ENCODE data around the gene TMEM161B.

TMEM161B gene

GRCh38 chr5:88172847-88173758, 95.5 kb downstream of the TMEM161B start:
- no peaks in the 10 kb centered on the region for H3K27me3 ChIP-seq (ENCODE audit: control insufficient read depth in 3 of 3, insufficient read depth in 3 of 3, low read depth in 1 of 3, low read length in 3 of 3)
- H3K18ac ChIP-seq (ENCODE audit: low read length) = peak overlapping the region; percentile 88
- DNase-seq (ENCODE audit: low spot score) = peak; percentile 6
- no peak overlapping the region for H2BK12ac ChIP-seq (ENCODE audit: low read length)
- H2AK5ac ChIP-seq (ENCODE audit: low read depth, low read length) = no peak overlapping the region
- no peak overlapping the region for H3K4ac ChIP-seq (ENCODE audit: low read length)
- peaks cover 8 to 9% of the 10 kb centered on the region in 2 donors for H3K4me1 ChIP-seq (ENCODE audit: control insufficient read depth in 2 of 2, insufficient read depth in 1 of 2, low read depth in 1 of 2, low read length in 2 of 2)
- peak overlapping the region; percentile 29 for H2BK5ac ChIP-seq (ENCODE audit: low read length)
- H3K23ac ChIP-seq (ENCODE audit: low read depth, low read length, poor library complexity) = no peak overlapping the region
- H2BK15ac ChIP-seq (ENCODE audit: low read length) = peak overlapping the region; percentile 54
- no peak overlapping the region for H3K14ac ChIP-seq (ENCODE audit: low read length)
- H3K79me1 ChIP-seq (ENCODE audit: low read depth, low read length) = no peaks in the 10 kb centered on the region
- no peak overlapping the region for H4K91ac ChIP-seq (ENCODE audit: low read depth, low read length, poor library complexity)
- H3K4me3 ChIP-seq (ENCODE audit: low read length in 2 of 2) = peak overlapping the region in 1 of 2 donors; percentile 17
- peak overlapping the region; percentile 87 for H2BK120ac ChIP-seq (ENCODE audit: low read depth, low read length)
- no peak overlapping the region for H3K9ac ChIP-seq (ENCODE audit: low read depth, low read length, poor library complexity)
- H3K4me2 ChIP-seq (ENCODE audit: insufficient read depth, low read length, poor library complexity, severe bottlenecking) = peak overlapping the region; percentile 14
- H3K27ac ChIP-seq (replicated peaks; ENCODE audit: low read length) = no peak overlapping the region
- H4K8ac ChIP-seq (ENCODE audit: low read depth, low read length) = no peak overlapping the region
- H2AFZ ChIP-seq (ENCODE audit: low read length) = peak overlapping the region; percentile 99
- H3K36me3 ChIP-seq (replicated peaks in 1 of 2; ENCODE audit: control insufficient read depth in 2 of 2, insufficient read depth in 2 of 2, low read length in 2 of 2) = no peaks in the 10 kb centered on the region
- no CpG with 5 or more reads among the region's 14 CpGs for WGBS, 2 donors (ENCODE audit: extremely low coverage in 2 of 2, insufficient read length in 2 of 2, insufficient replicate concordance in 1 of 2)
- peaks cover 1 to 4% of the 10 kb centered on the region in 2 donors for H3K9me3 ChIP-seq (replicated peaks in 1 of 2; ENCODE audit: control insufficient read depth in 2 of 2, insufficient read depth in 1 of 2, low read depth in 1 of 2, low read length in 2 of 2)

- Histone ChIP-seq H4K91ac (ENCODE audit: low read depth, low read length, poor library complexity) (no peak overlapping the region), H3K79me1 (ENCODE audit: low read depth, low read length) (no peaks in the 10 kb centered on the region), H3K9me3 (replicated peaks in 1 of 2; ENCODE audit: control insufficient read depth in 2 of 2, insufficient read depth in 1 of 2, low read depth in 1 of 2, low read length in 2 of 2) (no peaks in the 10 kb centered on the region), H2BK12ac (ENCODE audit: low read length) (no peak overlapping the region), H3K18ac (ENCODE audit: low read length) (no peak overlapping the region), H2AK5ac (ENCODE audit: low read depth, low read length) (no peak overlapping the region), H3K9ac (ENCODE audit: low read depth, low read length, poor library complexity) (no peak overlapping the region), H2BK15ac (ENCODE audit: low read length) (no peak overlapping the region), H3K4me1 (ENCODE audit: control insufficient read depth in 2 of 2, insufficient read depth in 1 of 2, low read depth in 1 of 2, low read length in 2 of 2) (peaks cover 0 to 3% of the 10 kb centered on the region in 2 donors), H3K4me2 (ENCODE audit: insufficient read depth, low read length, poor library complexity, severe bottlenecking) (no peak overlapping the region), H3K4me3 (ENCODE audit: low read length in 2 of 2) (no peak overlapping the region), H3K4ac (ENCODE audit: low read length) (no peak overlapping the region), H2AFZ (ENCODE audit: low read length) (no peak overlapping the region), H4K8ac (ENCODE audit: low read depth, low read length) (no peak overlapping the region), H3K36me3 (replicated peaks in 1 of 2; ENCODE audit: control insufficient read depth in 2 of 2, insufficient read depth in 2 of 2, low read length in 2 of 2) (no peaks in the 10 kb centered on the region), H2BK5ac (ENCODE audit: low read length) (no peak overlapping the region), H3K14ac (ENCODE audit: low read length) (no peak overlapping the region), H3K27ac (replicated peaks; ENCODE audit: low read length) (no peak overlapping the region), H2BK120ac (ENCODE audit: low read depth, low read length) (no peak overlapping the region), H3K23ac (ENCODE audit: low read depth, low read length, poor library complexity) (no peak overlapping the region), H3K27me3 (ENCODE audit: control insufficient read depth in 3 of 3, insufficient read depth in 3 of 3, low read depth in 1 of 3, low read length in 3 of 3) (peaks cover 0 to 11% (median 0%) of the 10 kb centered on the region in 3 experiments)
- WGBS, 2 donors (ENCODE audit: extremely low coverage in 2 of 2, insufficient read length in 2 of 2, insufficient replicate concordance in 1 of 2) = no CpG with 5 or more reads among the region's 7 CpGs
- DNase-seq (ENCODE audit: low spot score) = no peak
Measured at GRCh38 chr5:88159591-88159990, 109.1 kb downstream of the TMEM161B start.

- H2BK120ac ChIP-seq (ENCODE audit: low read depth, low read length) = no peak overlapping the region
- H3K14ac ChIP-seq (ENCODE audit: low read length) = no peak overlapping the region
- H3K18ac ChIP-seq (ENCODE audit: low read length) = no peak overlapping the region
- H2BK15ac ChIP-seq (ENCODE audit: low read length) = no peak overlapping the region
- WGBS, 2 donors (ENCODE audit: extremely low coverage in 2 of 2, insufficient read length in 2 of 2, insufficient replicate concordance in 1 of 2) = no CpG with 5 or more reads among the region's 2 CpGs
- H4K8ac ChIP-seq (ENCODE audit: low read depth, low read length) = no peak overlapping the region
- H2AFZ ChIP-seq (ENCODE audit: low read length) = no peak overlapping the region
- no peak overlapping the region for H2BK5ac ChIP-seq (ENCODE audit: low read length)
- H3K23ac ChIP-seq (ENCODE audit: low read depth, low read length, poor library complexity) = no peak overlapping the region
- no peak overlapping the region for H3K4me3 ChIP-seq (ENCODE audit: low read length in 2 of 2)
- H3K27me3 ChIP-seq (ENCODE audit: control insufficient read depth in 3 of 3, insufficient read depth in 3 of 3, low read depth in 1 of 3, low read length in 3 of 3) = peaks cover 0 to 13% (median 0%) of the 10 kb centered on the region in 3 experiments
- peaks cover 0 to 3% of the 10 kb centered on the region in 2 donors for H3K4me1 ChIP-seq (ENCODE audit: control insufficient read depth in 2 of 2, insufficient read depth in 1 of 2, low read depth in 1 of 2, low read length in 2 of 2)
- H3K79me1 ChIP-seq (ENCODE audit: low read depth, low read length) = no peaks in the 10 kb centered on the region
- no peak for DNase-seq (ENCODE audit: low spot score)
- H3K36me3 ChIP-seq (replicated peaks in 1 of 2; ENCODE audit: control insufficient read depth in 2 of 2, insufficient read depth in 2 of 2, low read length in 2 of 2) = no peaks in the 10 kb centered on the region
- no peak overlapping the region for H3K4me2 ChIP-seq (ENCODE audit: insufficient read depth, low read length, poor library complexity, severe bottlenecking)
- H2AK5ac ChIP-seq (ENCODE audit: low read depth, low read length) = no peak overlapping the region
- H3K9ac ChIP-seq (ENCODE audit: low read depth, low read length, poor library complexity) = no peak overlapping the region
- H2BK12ac ChIP-seq (ENCODE audit: low read length) = no peak overlapping the region
- no peaks in the 10 kb centered on the region for H3K9me3 ChIP-seq (replicated peaks in 1 of 2; ENCODE audit: control insufficient read depth in 2 of 2, insufficient read depth in 1 of 2, low read depth in 1 of 2, low read length in 2 of 2)
- H4K91ac ChIP-seq (ENCODE audit: low read depth, low read length, poor library complexity) = no peak overlapping the region
- H3K4ac ChIP-seq (ENCODE audit: low read length) = no peak overlapping the region
- no peak overlapping the region for H3K27ac ChIP-seq (replicated peaks; ENCODE audit: low read length)
Measured at GRCh38 chr5:88158056-88158455, 110.6 kb downstream of the TMEM161B start.

GRCh38 chr5:88154891-88155290, 113.8 kb downstream of the TMEM161B start:
- no peak overlapping the region for H4K91ac ChIP-seq (ENCODE audit: low read depth, low read length, poor library complexity)
- no peak overlapping the region for H2AK5ac ChIP-seq (ENCODE audit: low read depth, low read length)
- no peak overlapping the region for H4K8ac ChIP-seq (ENCODE audit: low read depth, low read length)
- no peak overlapping the region for H2AFZ ChIP-seq (ENCODE audit: low read length)
- H2BK15ac ChIP-seq (ENCODE audit: low read length) = no peak overlapping the region
- H3K4me2 ChIP-seq (ENCODE audit: insufficient read depth, low read length, poor library complexity, severe bottlenecking) = no peak overlapping the region
- no peaks in the 10 kb centered on the region for H3K36me3 ChIP-seq (replicated peaks in 1 of 2; ENCODE audit: control insufficient read depth in 2 of 2, insufficient read depth in 2 of 2, low read length in 2 of 2)
- H2BK5ac ChIP-seq (ENCODE audit: low read length) = no peak overlapping the region
- H3K18ac ChIP-seq (ENCODE audit: low read length) = no peak overlapping the region
- no peak overlapping the region for H3K14ac ChIP-seq (ENCODE audit: low read length)
- H3K79me1 ChIP-seq (ENCODE audit: low read depth, low read length) = no peaks in the 10 kb centered on the region
- DNase-seq (ENCODE audit: low spot score) = no peak
- peaks cover 0 to 6% of the 10 kb centered on the region in 2 donors for H3K9me3 ChIP-seq (replicated peaks in 1 of 2; ENCODE audit: control insufficient read depth in 2 of 2, insufficient read depth in 1 of 2, low read depth in 1 of 2, low read length in 2 of 2)
- no CpG with 5 or more reads among the region's 1 CpG for WGBS, 2 donors (ENCODE audit: extremely low coverage in 2 of 2, insufficient read length in 2 of 2, insufficient replicate concordance in 1 of 2)
- no peak overlapping the region for H3K4me3 ChIP-seq (ENCODE audit: low read length in 2 of 2)
- H2BK12ac ChIP-seq (ENCODE audit: low read length) = no peak overlapping the region
- H3K9ac ChIP-seq (ENCODE audit: low read depth, low read length, poor library complexity) = no peak overlapping the region
- peaks cover 0 to 13% (median 0%) of the 10 kb centered on the region in 3 experiments for H3K27me3 ChIP-seq (ENCODE audit: control insufficient read depth in 3 of 3, insufficient read depth in 3 of 3, low read depth in 1 of 3, low read length in 3 of 3)
- H3K4me1 ChIP-seq (ENCODE audit: control insufficient read depth in 2 of 2, insufficient read depth in 1 of 2, low read depth in 1 of 2, low read length in 2 of 2) = peaks cover 0 to 3% of the 10 kb centered on the region in 2 donors
- H3K27ac ChIP-seq (replicated peaks; ENCODE audit: low read length) = no peak overlapping the region
- no peak overlapping the region for H3K4ac ChIP-seq (ENCODE audit: low read length)
- H2BK120ac ChIP-seq (ENCODE audit: low read depth, low read length) = no peak overlapping the region
- H3K23ac ChIP-seq (ENCODE audit: low read depth, low read length, poor library complexity) = no peak overlapping the region
